NB4 (cell line): ENCODE results near the gene TMEM204.

Source experiments
- CTCF ChIP-seq: IDR thresholded peaks from one replicate; pipeline ENCODE4 v1.5.1; 2012; ENCODE audit warnings: low read depth, low read length
- POLR2A ChIP-seq: IDR thresholded peaks from 2 replicates; pipeline ENCODE4 v1.6.1; 2011; ENCODE audit warnings: mild to moderate bottlenecking; ENCODE audit not compliant: insufficient read length; ENCODE audit errors: extremely low read depth
- TF ChIP-seq, protein P1 (sequence below): IDR thresholded peaks from 2 replicates; pipeline ENCODE4 v1.6.1; 2011; ENCODE audit warnings: low read depth, low read length

DNA sequence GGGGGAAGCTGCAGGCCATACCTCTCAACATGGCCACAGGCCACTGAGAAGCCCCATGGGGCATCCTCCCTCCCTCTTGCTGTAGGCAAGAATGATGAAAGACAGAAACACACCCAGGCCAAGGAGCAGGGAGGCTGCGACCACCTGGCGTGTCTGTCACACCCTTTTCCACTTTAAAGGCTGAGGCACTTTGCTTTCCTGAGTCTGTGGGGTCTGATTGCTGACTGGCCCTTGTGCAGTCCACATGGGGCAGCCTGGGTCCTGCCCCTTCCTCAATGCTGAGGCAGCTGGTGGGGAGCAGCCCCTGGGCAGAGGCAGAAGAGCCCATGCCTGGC lies 8.7 kb downstream of the TMEM204 start:
- TF ChIP-seq CTCF (no peak), POLR2A (no peak)
- TF ChIP-seq, protein P1, sequence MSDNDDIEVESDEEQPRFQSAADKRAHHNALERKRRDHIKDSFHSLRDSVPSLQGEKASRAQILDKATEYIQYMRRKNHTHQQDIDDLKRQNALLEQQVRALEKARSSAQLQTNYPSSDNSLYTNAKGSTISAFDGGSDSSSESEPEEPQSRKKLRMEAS, result no peak
